GM12874 (cell line): ENCODE results near the gene GTPBP1.

ENCODE experiments used
- TF ChIP-seq, protein P1 (sequence below): IDR thresholded peaks from 2 replicates; pipeline ENCODE4 v1.5.1; 2011; ENCODE audit warnings: low read depth, mild to moderate bottlenecking, control low read depth, low read length, moderate library complexity; ENCODE audit not compliant: insufficient read depth

GTPBP1 gene

DNA sequence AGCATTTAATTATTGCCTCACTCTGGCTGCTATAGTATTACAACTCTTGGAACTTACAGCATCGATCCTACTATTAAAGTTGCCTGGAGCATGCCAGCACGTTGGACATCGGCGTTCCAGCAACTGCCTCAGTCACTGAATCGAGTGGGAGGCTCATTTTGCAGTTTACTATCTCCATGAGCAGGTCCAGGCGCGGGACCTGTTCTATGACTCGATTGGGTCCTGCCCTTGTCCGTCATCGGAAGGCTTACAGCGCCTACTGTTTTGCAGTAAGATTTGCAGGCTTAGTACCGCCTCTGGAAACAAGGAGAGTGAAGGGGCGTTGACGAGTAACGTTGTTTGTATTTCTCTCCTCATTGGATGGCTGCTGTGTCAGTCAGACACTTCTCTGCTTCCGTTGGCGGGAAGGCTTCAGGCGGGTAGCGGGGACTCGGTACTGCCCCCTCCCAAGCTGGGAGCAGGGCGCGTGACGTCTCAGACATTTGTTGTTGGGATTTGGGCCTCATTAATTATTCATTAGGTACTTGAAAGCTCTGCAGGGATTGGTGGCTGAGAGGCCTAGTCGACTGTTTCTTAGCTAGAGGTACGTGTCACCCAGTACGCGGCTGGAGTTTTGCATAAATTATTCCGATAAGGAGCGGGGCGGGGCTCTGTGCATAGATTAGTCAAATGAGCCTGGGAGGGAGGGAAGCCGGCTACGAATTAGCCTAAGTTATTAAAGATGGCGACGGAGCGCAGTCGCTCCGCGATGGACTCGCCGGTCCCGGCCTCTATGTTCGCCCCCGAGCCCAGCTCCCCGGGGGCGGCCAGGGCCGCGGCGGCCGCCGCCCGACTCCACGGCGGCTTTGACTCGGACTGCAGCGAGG lies at the start of gene GTPBP1:
Gene GTPBP1 (plus strand): TSS at position 710 of the 866 bp plus-strand sequence. CDS start 12 bp downstream, at position 722.
- TF ChIP-seq, protein P1, sequence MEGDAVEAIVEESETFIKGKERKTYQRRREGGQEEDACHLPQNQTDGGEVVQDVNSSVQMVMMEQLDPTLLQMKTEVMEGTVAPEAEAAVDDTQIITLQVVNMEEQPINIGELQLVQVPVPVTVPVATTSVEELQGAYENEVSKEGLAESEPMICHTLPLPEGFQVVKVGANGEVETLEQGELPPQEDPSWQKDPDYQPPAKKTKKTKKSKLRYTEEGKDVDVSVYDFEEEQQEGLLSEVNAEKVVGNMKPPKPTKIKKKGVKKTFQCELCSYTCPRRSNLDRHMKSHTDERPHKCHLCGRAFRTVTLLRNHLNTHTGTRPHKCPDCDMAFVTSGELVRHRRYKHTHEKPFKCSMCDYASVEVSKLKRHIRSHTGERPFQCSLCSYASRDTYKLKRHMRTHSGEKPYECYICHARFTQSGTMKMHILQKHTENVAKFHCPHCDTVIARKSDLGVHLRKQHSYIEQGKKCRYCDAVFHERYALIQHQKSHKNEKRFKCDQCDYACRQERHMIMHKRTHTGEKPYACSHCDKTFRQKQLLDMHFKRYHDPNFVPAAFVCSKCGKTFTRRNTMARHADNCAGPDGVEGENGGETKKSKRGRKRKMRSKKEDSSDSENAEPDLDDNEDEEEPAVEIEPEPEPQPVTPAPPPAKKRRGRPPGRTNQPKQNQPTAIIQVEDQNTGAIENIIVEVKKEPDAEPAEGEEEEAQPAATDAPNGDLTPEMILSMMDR = no peak

DNA sequence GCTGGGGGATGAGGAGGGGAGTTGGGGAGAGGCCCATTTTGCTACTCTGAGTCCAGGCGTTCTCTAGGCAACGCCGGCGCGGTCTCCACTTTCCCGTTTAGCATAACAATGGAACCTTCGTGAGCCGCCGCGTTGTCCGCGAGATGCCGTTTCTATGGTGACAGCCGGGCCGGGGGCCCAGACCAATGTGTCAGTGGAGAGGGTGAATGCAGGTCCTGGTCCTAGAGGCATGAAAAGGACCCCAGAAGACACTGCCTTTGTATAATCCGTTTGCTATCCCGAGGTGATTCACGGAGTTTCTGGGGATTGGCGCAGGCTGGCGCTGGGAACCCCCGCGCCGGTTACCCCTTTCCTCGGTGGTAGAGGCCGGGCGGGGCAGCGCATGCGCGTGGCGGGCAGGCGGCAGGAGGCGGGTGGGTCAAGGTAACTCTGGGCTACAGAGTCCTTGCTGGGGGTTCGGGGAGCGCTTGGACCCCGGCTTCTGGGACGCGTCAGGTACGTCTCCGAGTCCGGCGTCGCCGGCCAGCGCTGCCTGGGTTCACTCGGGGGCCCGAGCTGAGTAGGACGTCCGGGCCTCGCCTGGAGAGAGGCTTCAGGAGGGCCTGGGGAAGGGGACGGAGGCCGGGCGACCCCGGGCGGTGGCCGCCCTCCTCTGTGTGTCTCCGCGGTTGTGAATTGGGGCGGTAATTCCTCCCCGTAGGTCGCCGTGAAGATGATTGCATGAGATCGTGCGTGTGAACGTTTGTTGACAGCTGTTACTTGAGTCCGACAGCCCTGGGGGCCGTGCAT lies 49.3 kb upstream of the GTPBP1 start, which contains the start of the genes CBY1 and FAM227A:
Gene CBY1 (plus strand): TSS at position 383 of the 789 bp plus-strand sequence. CDS start 11,417 bp downstream, outside the sequence.
Gene FAM227A (minus strand): TSS at position 137 of the 789 bp plus-strand sequence. CDS start 6,224 bp downstream, outside the sequence.
- TF ChIP-seq, protein P1 = no peak

DNA sequence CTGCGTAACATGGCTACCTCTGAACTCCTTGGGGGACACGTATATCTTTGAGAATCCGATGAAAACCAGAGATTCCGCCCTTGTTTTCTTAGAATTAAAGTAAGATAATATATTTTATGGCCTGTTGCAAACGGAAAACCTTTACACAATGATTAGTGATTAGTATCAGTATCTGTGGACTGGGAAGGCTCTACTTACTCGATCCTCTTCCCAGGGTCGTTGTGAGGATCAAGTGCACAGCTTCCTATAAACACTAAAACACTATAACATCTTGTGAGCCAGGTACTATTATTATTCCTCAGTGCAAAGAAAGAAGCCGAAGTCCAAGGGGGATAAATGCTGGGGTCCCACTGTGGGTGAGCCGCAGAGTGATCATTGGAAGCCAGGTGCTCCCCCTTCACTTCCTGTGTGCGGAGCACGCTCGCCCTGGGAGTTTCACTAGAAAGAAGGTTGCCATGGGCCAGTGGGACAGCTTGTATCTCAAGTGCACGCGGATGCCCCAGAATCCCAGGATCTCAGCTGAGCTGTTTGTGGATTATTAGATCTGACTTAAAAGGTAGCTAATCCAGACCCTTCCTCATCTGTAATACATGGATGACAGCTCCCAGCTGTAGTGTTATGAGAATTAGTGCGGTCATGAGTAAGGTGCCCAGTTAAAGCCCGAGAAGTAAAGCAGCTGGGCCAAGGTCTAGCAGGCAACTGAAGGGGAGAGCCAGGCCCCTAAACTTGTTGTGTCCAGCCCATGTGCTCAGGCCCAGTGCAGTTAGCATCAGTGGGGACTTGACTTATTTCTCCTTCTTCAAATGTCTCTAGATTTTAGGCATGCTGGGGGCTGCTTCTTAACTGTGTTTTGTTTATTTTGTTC lies 48.5 kb upstream of the GTPBP1 start:
- TF ChIP-seq, protein P1 = no peak

DNA sequence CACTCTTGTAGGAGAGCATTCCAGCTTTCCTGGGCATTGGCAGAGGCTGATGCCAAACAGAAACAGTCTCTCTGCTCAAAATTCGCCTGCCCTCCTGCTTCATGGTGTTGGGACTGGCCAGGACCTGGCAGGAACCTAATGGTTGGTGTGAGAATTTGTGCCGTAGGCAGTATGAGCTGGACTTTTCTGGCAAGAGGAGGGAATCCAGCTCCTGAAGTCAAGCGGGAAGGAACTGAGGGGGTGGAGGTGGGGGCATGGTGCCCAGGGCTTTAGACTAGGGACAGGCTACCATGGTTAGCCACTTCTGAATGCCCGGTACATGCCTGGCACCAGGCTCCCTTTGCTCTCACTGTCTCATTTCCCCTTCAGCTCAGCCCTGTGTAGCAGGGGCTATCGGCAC lies 30.9 kb upstream of the GTPBP1 start:
- TF ChIP-seq, protein P1 = no peak

DNA sequence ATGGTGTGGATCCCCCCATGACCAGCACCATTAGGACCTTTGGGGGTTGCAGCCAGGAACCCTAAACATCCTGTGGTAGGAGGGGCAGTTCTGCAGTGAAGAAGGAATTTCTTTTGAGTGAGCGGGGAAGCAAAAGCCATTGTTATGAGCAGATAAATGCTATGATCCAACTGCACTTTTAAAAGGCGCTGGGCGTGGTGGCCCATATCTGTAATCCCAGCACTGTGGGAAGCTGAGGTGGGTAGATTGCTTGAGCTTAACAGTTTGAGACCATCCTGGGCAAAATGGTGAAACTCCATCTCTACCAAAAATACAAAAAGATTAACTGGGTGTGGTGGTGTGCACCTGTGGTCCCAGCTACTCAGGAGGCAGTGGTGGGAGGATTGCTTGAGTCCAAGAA lies 29.9 kb upstream of the GTPBP1 start:
- TF ChIP-seq, protein P1 = no peak

DNA sequence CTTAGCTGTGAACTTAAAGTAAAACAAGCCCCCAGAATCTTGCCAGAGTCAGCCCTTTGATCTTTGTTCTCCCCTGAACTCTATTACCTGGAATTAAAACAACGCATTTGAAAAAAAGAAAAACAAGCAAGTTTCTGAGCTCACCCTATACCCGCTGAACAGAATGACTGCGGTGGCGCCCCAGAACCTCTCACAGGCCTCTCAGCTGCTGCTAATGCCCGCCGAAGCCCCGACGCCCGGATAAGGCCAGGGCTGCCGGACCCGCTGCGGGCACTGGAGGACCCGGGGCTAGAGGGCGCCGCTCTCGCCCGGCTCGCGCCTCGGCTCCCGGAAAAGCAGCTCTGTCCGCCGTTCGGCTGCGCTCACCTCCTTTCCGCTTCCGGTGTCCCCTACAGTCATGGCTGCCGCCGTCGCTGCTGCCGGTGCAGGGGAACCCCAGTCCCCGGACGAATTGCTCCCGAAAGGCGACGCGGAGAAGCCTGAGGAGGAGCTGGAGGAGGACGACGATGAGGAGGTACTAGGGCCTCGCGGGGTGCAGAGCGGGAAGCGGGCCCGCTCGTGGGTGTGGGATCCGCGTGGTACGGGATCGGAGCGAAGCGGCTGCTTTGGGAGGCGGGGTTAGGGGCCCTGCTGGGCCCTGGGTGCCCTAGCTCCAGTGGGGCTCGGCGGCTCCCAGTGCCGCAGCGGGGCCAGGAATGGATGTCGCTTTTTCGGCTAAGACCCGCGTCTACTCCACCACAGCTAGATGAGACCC lies 24.0 kb upstream of the GTPBP1 start, which contains the start of gene TOMM22:
Gene TOMM22 (plus strand): TSS at position 376 of the 754 bp plus-strand sequence. CDS start 22 bp downstream, at position 398.
- TF ChIP-seq, protein P1 = peak; percentile 81
